ENCODE measurements around the gene ARMC7.
"Not testable (repeated sequence)": the region's sequence is repeated elsewhere in the genome, so short reads cannot be mapped to it uniquely, and the experiment has no call there.

- not testable (repeated sequence) for TF ChIP-seq CTCF, POLR2A (IDR thresholded peaks at IDR 0.05)
Measured at GRCh38 chr17:75071478-75072271, 38.1 kb upstream of the ARMC7 start.
